ENCODE results near the gene LRRC51.
A peak's percentile ranks its signal among the peaks of the same experiment; 100 is the strongest.
"Not testable (repeated sequence)": the region's sequence is repeated elsewhere in the genome, so short reads cannot be mapped to it uniquely, and the experiment has no call there.

Gene LRRC51

GRCh38 chr11:72129381-72129780 is 48.7 kb downstream of the LRRC51 start:
- no peak for TF ChIP-seq CTCF (conservative IDR thresholded peaks at IDR 0.05; ENCODE audit: low read depth, low read length)
- no peak overlapping the region for H3K4me3 ChIP-seq (ENCODE audit: low read depth, low read length)
- DNase-seq (ENCODE audit: low read depth): no peak

GRCh38 chr11:72132646-72133045 is 52.0 kb downstream of the LRRC51 start:
- no peak overlapping the region for H3K4me3 ChIP-seq (ENCODE audit: low read depth, low read length)
- no peak for TF ChIP-seq CTCF (conservative IDR thresholded peaks at IDR 0.05; ENCODE audit: low read depth, low read length)
- DNase-seq (ENCODE audit: low read depth): no peak

GRCh38 chr11:72135473-72135872 is 54.8 kb downstream of the LRRC51 start, which contains the start of gene FOLR3:
Gene FOLR3, plus strand, starts transcription at chr11:72135725. Its CDS starts 228 bp downstream, at chr11:72135953.
- not testable (repeated sequence) for H3K4me3 ChIP-seq (ENCODE audit: low read depth, low read length); DNase-seq (ENCODE audit: low read depth)

GRCh38 chr11:72135891-72136683 is 55.4 kb downstream of the LRRC51 start:
- no peak for TF ChIP-seq CTCF (conservative IDR thresholded peaks at IDR 0.05; ENCODE audit: low read depth, low read length)
- H3K4me3 ChIP-seq (ENCODE audit: low read depth, low read length): no peak overlapping the region
- DNase-seq (ENCODE audit: low read depth): peak; percentile 35

- no peak overlapping the region for H3K4me3 ChIP-seq (ENCODE audit: low read depth, low read length)
- no peak for TF ChIP-seq CTCF (conservative IDR thresholded peaks at IDR 0.05; ENCODE audit: low read depth, low read length)
- DNase-seq (ENCODE audit: low read depth): no peak
These were observed 56.1 kb downstream of the LRRC51 start for GRCh38 chr11:72136684-72137262.

- no peak overlapping the region for H3K4me3 ChIP-seq (ENCODE audit: low read depth, low read length)
- DNase-seq (ENCODE audit: low read depth): no peak
- TF ChIP-seq CTCF (conservative IDR thresholded peaks at IDR 0.05; ENCODE audit: low read depth, low read length): no peak
These were observed 58.3 kb downstream of the LRRC51 start for GRCh38 chr11:72138821-72139390.

GRCh38 chr11:72139500-72139899 is 58.9 kb downstream of the LRRC51 start:
- DNase-seq (ENCODE audit: low read depth): no peak

More at GRCh38 chr11:72139500-72139899, 58.9 kb downstream of the LRRC51 start:
- H3K4me3 ChIP-seq (ENCODE audit: low read depth, low read length): no peak overlapping the region
- no peak for TF ChIP-seq CTCF (conservative IDR thresholded peaks at IDR 0.05; ENCODE audit: low read depth, low read length)
